Neural cell (in vitro differentiated cells): ENCODE results near the gene STK32B. TPM values are rescaled to one million over a fixed set of nuclear protein-coding genes. Genes with fewer than 3 reads are reported as not detected.

Experiments
- H2AFZ ChIP-seq: fragments of 200-600, 300-800 bp; sonication (generic), shearing (Covaris generic); 2 replicates; pipeline ENCODE4 v1.6.0; 2014; ENCODE audit warnings: low read depth, mild to moderate bottlenecking, antibody characterized with exemption, low read length, moderate library complexity
- H3F3A ChIP-seq: fragments of 200-600 bp; shearing (Covaris generic); 2 replicates; pipeline ENCODE4 v1.6.1; 2016; ENCODE audit warnings: mild to moderate bottlenecking, moderate library complexity, mixed read lengths, antibody characterized with exemption, low read length; ENCODE audit not compliant: insufficient read depth, poor library complexity, severe bottlenecking
- H3K27ac ChIP-seq: fragments of 200-600, 300-800 bp; sonication (generic), shearing (Covaris generic); 2 replicates; pipeline ENCODE4 v1.5.1; 2014; ENCODE audit warnings: mild to moderate bottlenecking, low read length, moderate library complexity
- H3K27me3 ChIP-seq: fragments of 300-800, 200-600 bp; sonication (generic), shearing (Covaris generic); 2 replicates; pipeline ENCODE4 v1.6.0; 2014; ENCODE audit warnings: mild to moderate bottlenecking, low read depth, low read length, moderate library complexity; ENCODE audit not compliant: insufficient read depth
- H3K36me3 ChIP-seq: fragments of 300-800, 200-600 bp; sonication (generic), shearing (Covaris generic); 2 replicates; pipeline ENCODE4 v1.5.1; 2014; ENCODE audit warnings: mild to moderate bottlenecking, antibody characterized with exemption, low read length, moderate library complexity; ENCODE audit not compliant: insufficient read depth
- H3K4me2 ChIP-seq: fragments of 300-800, 200-600 bp; sonication (generic), shearing (Covaris generic); 2 replicates; pipeline ENCODE4 v1.6.0; 2014; ENCODE audit warnings: mild to moderate bottlenecking, low read length
- H3K4me3 ChIP-seq: fragments of 300-800, 200-600 bp; sonication (generic), shearing (Covaris generic); 2 replicates; pipeline ENCODE4 v1.5.1; 2014; ENCODE audit warnings: mild to moderate bottlenecking, low read length, moderate library complexity
- H3K79me2 ChIP-seq: fragments of 200-600 bp; shearing (Covaris generic); replicated peaks from 2 replicates; pipeline ENCODE4 v1.6.0; 2014; ENCODE audit warnings: mild to moderate bottlenecking, low read length, moderate library complexity; ENCODE audit not compliant: insufficient read depth
- H3K9ac ChIP-seq: fragments of 300-800, 200-600 bp; sonication (generic), shearing (Covaris generic); 2 replicates; pipeline ENCODE4 v1.6.1; 2016; ENCODE audit warnings: mild to moderate bottlenecking, low read length, mixed read lengths
- H3K9me2 ChIP-seq: fragments of 200-600 bp; shearing (Covaris generic); 2 replicates; pipeline ENCODE4 v1.6.1; 2016; ENCODE audit warnings: mild to moderate bottlenecking, low read length, mixed read lengths; ENCODE audit not compliant: insufficient read depth
- H3K9me3 ChIP-seq: fragments of 200-600, 300-800 bp; sonication (generic), shearing (Covaris generic); 2 replicates; pipeline ENCODE4 v1.6.1; 2016; ENCODE audit warnings: mild to moderate bottlenecking, mixed run types, low read length, moderate library complexity, mixed read lengths
- H4K20me1 ChIP-seq: fragments of 200-600 bp; shearing (Covaris generic); 2 replicates; pipeline ENCODE4 v1.6.1; 2016; ENCODE audit warnings: mild to moderate bottlenecking, mixed run types; ENCODE audit not compliant: insufficient read depth
- CTCF ChIP-seq: fragments of 450-650 bp; IDR thresholded peaks from 2 replicates; pipeline ENCODE4 v1.5.1; 2014; ENCODE audit warnings: antibody characterized with exemption, mild to moderate bottlenecking, moderate library complexity; ENCODE audit not compliant: poor library complexity, severe bottlenecking
- EP300 ChIP-seq: fragments of 450-650 bp; conservative IDR thresholded peaks from 2 replicates; pipeline ENCODE4 v1.6.1; 2014; ENCODE audit warnings: antibody characterized with exemption, mild to moderate bottlenecking, moderate library complexity; ENCODE audit not compliant: poor library complexity, severe bottlenecking
- EZH2 ChIP-seq: fragments of 200-600, 300-800 bp; shearing (Covaris generic), sonication (generic); IDR thresholded peaks from 2 replicates; pipeline ENCODE4 v1.6.1; 2014; ENCODE audit warnings: antibody characterized with exemption, low read length, borderline replicate concordance, mild to moderate bottlenecking; ENCODE audit not compliant: insufficient read depth, poor library complexity, severe bottlenecking
- MXI1 ChIP-seq: fragments of 450-650 bp; conservative IDR thresholded peaks from 2 replicates; pipeline ENCODE4 v1.6.1; 2014; ENCODE audit warnings: antibody characterized with exemption, mild to moderate bottlenecking; ENCODE audit not compliant: poor library complexity, severe bottlenecking
- POLR2AphosphoS5 ChIP-seq: IDR thresholded peaks from 2 replicates; pipeline ENCODE4 v1.6.1; 2012
- RAD21 ChIP-seq: fragments of 450-650 bp; conservative IDR thresholded peaks from 2 replicates; pipeline ENCODE4 v1.6.1; 2014; ENCODE audit warnings: antibody characterized with exemption, mild to moderate bottlenecking, moderate library complexity
- REST ChIP-seq: IDR thresholded peaks from 2 replicates; pipeline ENCODE4 v1.6.1; 2012; ENCODE audit warnings: borderline replicate concordance
- SMC3 ChIP-seq: fragments of 450-650 bp; conservative IDR thresholded peaks from 2 replicates; pipeline ENCODE4 v1.6.1; 2014; ENCODE audit warnings: antibody characterized with exemption, mild to moderate bottlenecking, moderate library complexity; ENCODE audit not compliant: poor library complexity
- TAF1 ChIP-seq: IDR thresholded peaks from 2 replicates; pipeline ENCODE4 v1.6.1; 2012; ENCODE audit warnings: low read depth
- polyA plus RNA-seq: library from polyadenylated mRNA; depleted of rRNA; stranded (reverse); fragments of >200 nt; gene quantifications from 2 replicates; pipeline ENCODE4 v1.2.3, GENCODE V29; 2014

Gene STK32B
- polyA plus RNA-seq, 1 donor from 2014 or later = 42.8 TPM

DNA sequence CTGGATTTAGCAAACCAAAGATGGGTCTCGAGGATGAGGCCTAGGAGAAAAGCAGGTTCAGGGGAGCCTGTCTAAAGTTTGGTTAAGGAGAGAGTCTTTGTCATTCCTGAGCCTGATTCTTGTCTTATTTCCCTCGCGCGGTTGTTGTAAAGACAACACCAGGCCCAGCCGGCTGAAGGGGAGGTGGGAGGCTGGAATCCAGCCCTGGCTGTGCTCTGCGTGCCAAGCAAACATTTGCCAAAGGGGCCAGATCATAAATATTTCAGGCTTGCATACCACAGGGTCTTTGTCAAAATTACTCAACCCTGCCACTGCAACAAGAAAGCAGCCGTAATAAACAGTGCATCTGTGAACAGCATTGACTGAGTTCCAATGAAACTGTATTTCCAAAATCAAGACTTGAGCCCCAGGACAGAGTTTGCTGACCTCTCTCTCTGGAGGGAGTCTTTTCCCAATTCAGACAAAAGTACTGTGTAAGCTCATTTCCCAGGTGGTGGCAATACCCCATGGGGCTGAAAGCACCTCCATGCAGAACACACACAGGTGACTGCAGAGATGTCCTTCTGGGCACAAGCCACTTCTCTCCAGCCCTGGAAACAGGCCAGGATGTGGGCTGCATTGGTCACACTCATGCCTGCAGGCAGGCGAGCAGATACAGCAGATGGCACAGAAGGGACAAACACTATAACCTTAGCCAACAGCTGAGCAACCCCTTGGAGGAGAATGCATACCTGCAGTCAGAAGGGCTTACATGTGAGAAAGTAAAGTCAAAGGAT lies 320.3 kb downstream of the STK32B start:
- H4K20me1 ChIP-seq = no peaks in the 10 kb centered on the region
- H3K27me3 ChIP-seq = no peaks in the 10 kb centered on the region
- no peak overlapping the region for H3K4me3 ChIP-seq
- TF ChIP-seq POLR2AphosphoS5 (no peak), REST (no peak), EP300 (no peak), SMC3 (no peak), MXI1 (no peak), RAD21 (no peak), TAF1 (no peak), EZH2 (no peak), CTCF (no peak)
- H3K9ac ChIP-seq = no peak overlapping the region
- H3K79me2 ChIP-seq = no peaks in the 10 kb centered on the region
- no peaks in the 10 kb centered on the region for H3F3A ChIP-seq
- H3K27ac ChIP-seq = no peak overlapping the region
- H3K4me2 ChIP-seq = no peak overlapping the region
- H2AFZ ChIP-seq = no peak overlapping the region
- H3K9me2 ChIP-seq = no peaks in the 10 kb centered on the region
- H3K36me3 ChIP-seq = no peaks in the 10 kb centered on the region
- no peaks in the 10 kb centered on the region for H3K9me3 ChIP-seq

DNA sequence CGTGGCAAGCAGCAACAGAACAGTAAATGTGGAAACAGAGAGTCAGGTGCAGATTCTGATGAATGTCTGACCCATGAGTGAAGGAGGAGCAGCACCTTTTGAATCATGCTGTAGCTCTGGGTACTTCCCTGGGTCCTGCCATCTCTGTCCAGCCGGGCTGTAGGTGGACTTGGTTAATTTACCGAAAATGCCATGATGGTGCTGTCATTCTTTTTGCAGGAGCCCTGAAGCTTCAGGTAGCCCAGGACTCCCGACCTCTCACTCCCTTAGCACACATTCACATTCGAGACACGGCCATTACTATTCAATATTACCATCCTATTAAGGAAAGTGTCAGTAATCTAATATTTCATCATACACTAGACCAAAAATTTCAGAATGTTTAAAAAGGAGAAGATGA lies 320.9 kb downstream of the STK32B start:
- TF ChIP-seq MXI1 = no peak
- TF ChIP-seq SMC3 = no peak
- TF ChIP-seq REST = no peak
- TF ChIP-seq RAD21 = no peak
- no peak for TF ChIP-seq CTCF
- no peak for TF ChIP-seq POLR2AphosphoS5
- no peak for TF ChIP-seq EZH2
- no peak for TF ChIP-seq TAF1
- TF ChIP-seq EP300 = no peak
- Histone ChIP-seq H3K9ac (no peak overlapping the region), H3K4me2 (no peak overlapping the region)

More for the DNA sequence above, 320.9 kb downstream of the STK32B start:
- no peaks in the 10 kb centered on the region for H3K9me3 ChIP-seq
- H3K79me2 ChIP-seq = no peaks in the 10 kb centered on the region
- no peak overlapping the region for H3K4me3 ChIP-seq
- H3K9me2 ChIP-seq = no peaks in the 10 kb centered on the region
- no peaks in the 10 kb centered on the region for H3K27me3 ChIP-seq
- no peaks in the 10 kb centered on the region for H3F3A ChIP-seq
- H2AFZ ChIP-seq = no peak overlapping the region
- H3K36me3 ChIP-seq = no peaks in the 10 kb centered on the region
- H3K27ac ChIP-seq = no peak overlapping the region
- no peaks in the 10 kb centered on the region for H4K20me1 ChIP-seq
